Measurements from ENCODE around the gene LIN37. TPM values are rescaled to one million over a fixed set of nuclear protein-coding genes. Genes with fewer than 3 reads are reported as not detected.

The LIN37 gene
- total RNA-seq, 1 experiment from 2014 or later, result 5.9 TPM

DNA sequence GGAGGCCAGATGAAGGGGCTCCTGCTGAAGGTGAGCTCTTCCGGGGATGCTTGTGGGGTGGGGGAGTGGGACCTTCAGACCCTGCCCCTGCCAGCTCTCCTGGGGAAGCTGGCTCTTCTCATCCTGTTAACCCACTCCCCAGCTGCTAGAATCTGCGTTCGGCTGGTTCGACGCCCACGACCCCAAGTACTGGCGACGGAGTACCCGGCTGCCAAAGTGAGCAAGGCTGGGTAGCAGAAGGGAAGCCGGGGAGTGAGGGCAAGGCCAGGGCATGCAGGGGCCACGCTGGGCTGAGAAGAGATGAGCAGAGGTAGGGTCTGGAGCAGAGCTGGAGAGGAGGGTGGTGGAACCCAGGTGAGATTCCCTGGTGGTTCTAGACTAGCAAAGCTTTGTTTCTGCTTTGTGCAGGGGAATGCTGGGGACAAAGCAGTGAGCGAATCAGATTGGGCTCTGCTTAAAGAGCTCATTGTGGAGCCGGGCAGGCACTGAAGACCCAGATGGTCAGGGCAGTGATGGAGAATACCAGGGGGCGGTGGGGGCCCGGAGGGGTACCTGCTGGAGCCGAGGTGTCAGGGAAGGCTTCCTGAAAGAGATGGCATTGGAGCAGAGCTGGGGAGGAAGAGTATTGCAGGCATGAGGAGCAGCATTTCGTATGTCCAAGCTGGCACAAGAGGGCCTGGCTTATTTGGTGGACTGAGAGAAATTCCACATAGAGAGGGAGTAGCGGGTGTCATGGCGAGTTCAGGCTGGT is 20.2 kb upstream of the LIN37 start:
- no peak overlapping the region for H3K27ac ChIP-seq (ENCODE audit: insufficient read length, low read depth, low read length)
- H2BK5ac ChIP-seq (ENCODE audit: insufficient read length, low read length), result no peak overlapping the region
- no peaks in the 10 kb centered on the region for H3K9me3 ChIP-seq (ENCODE audit: control insufficient read depth, low read depth, low read length)
- TF ChIP-seq, protein P1, sequence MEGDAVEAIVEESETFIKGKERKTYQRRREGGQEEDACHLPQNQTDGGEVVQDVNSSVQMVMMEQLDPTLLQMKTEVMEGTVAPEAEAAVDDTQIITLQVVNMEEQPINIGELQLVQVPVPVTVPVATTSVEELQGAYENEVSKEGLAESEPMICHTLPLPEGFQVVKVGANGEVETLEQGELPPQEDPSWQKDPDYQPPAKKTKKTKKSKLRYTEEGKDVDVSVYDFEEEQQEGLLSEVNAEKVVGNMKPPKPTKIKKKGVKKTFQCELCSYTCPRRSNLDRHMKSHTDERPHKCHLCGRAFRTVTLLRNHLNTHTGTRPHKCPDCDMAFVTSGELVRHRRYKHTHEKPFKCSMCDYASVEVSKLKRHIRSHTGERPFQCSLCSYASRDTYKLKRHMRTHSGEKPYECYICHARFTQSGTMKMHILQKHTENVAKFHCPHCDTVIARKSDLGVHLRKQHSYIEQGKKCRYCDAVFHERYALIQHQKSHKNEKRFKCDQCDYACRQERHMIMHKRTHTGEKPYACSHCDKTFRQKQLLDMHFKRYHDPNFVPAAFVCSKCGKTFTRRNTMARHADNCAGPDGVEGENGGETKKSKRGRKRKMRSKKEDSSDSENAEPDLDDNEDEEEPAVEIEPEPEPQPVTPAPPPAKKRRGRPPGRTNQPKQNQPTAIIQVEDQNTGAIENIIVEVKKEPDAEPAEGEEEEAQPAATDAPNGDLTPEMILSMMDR (conservative IDR thresholded peaks at IDR 0.05), result no peak
- Mint-ChIP-seq H3K36me3 (ENCODE audit: insufficient read depth in 1 of 3, low read depth in 3 of 3) (peaks cover 60 to 85% (median 84%) of the 10 kb centered on the region in 3 experiments), H3K27ac (no peak overlapping the region), H3K9me3 (no peaks in the 10 kb centered on the region), H3K4me1 (no peaks in the 10 kb centered on the region), H3K27me3 (ENCODE audit: low read depth) (no peaks in the 10 kb centered on the region; the same call in 1 of the 2 replicates), H3K4me3 (peak overlapping the region in 1 of 2 experiments; percentile 26; a peak in 2 of 5 replicates)
- H2BK20ac ChIP-seq (ENCODE audit: low read depth, low read length, poor library complexity, severe bottlenecking), result no peak overlapping the region
- no peaks in the 10 kb centered on the region for H3K79me1 ChIP-seq (ENCODE audit: insufficient read depth, low read depth, low read length, poor library complexity, severe bottlenecking)
- H3K4ac ChIP-seq (ENCODE audit: low read depth, low read length), result no peak overlapping the region
- DNase-seq, result no peak
- no peak overlapping the region for H4K91ac ChIP-seq (ENCODE audit: insufficient read length, low read depth, low read length)
- no peak overlapping the region for H3K56ac ChIP-seq (ENCODE audit: insufficient read length, low read depth, low read length)
- H2BK15ac ChIP-seq (ENCODE audit: low read depth, low read length), result no peak overlapping the region
- no peak overlapping the region for H3K14ac ChIP-seq (ENCODE audit: insufficient read depth, low read length)
- no peak overlapping the region for H2AK5ac ChIP-seq (ENCODE audit: insufficient read length, low read length)
- no CpG with 5 or more reads among the region's 19 CpGs for WGBS (ENCODE audit: extremely low coverage, insufficient read length, low lambda C conversion rate)
- H3K4me1 ChIP-seq (ENCODE audit: insufficient read depth, low read length), result no peaks in the 10 kb centered on the region
- H3K23me2 ChIP-seq (ENCODE audit: insufficient read length, low read depth, low read length, poor library complexity, severe bottlenecking), result no peaks in the 10 kb centered on the region
- no peak overlapping the region for H3K18ac ChIP-seq (ENCODE audit: insufficient read length, low read depth, low read length)
- no peak overlapping the region for H4K8ac ChIP-seq (replicated peaks; ENCODE audit: insufficient read length, low read depth, low read length)
- no peak overlapping the region for H2AFZ ChIP-seq (ENCODE audit: low read length)
- H4K20me1 ChIP-seq (ENCODE audit: control insufficient read depth, insufficient read depth, insufficient read length), result no peaks in the 10 kb centered on the region
- no peak overlapping the region for H3T11ph ChIP-seq (ENCODE audit: low read length)
- no peak overlapping the region for H2BK12ac ChIP-seq (ENCODE audit: insufficient read length, low read depth, low read length)
- no peak overlapping the region for H4K5ac ChIP-seq (ENCODE audit: insufficient read length, low read depth, low read length)
- H3K79me2 ChIP-seq (ENCODE audit: insufficient read depth, low read length), result no peaks in the 10 kb centered on the region
- H3K9ac ChIP-seq (ENCODE audit: extremely low read depth, insufficient read length, low read length), result no peak overlapping the region
- H3K4me2 ChIP-seq (ENCODE audit: insufficient read depth, insufficient read length, low read length), result no peak overlapping the region
- no peak overlapping the region for H2BK120ac ChIP-seq (ENCODE audit: low read depth, low read length, poor library complexity, severe bottlenecking)
- H3K23ac ChIP-seq (ENCODE audit: insufficient read length, low read depth, low read length), result no peak overlapping the region
- H3K27me3 ChIP-seq (ENCODE audit: insufficient read depth, low read length), result no peaks in the 10 kb centered on the region

All from H9 (cell line).